ENCODE measurements around the gene ANAPC2.
A peak's percentile ranks its signal among the peaks of the same experiment; 100 is the strongest.

ANAPC2 gene

DNA sequence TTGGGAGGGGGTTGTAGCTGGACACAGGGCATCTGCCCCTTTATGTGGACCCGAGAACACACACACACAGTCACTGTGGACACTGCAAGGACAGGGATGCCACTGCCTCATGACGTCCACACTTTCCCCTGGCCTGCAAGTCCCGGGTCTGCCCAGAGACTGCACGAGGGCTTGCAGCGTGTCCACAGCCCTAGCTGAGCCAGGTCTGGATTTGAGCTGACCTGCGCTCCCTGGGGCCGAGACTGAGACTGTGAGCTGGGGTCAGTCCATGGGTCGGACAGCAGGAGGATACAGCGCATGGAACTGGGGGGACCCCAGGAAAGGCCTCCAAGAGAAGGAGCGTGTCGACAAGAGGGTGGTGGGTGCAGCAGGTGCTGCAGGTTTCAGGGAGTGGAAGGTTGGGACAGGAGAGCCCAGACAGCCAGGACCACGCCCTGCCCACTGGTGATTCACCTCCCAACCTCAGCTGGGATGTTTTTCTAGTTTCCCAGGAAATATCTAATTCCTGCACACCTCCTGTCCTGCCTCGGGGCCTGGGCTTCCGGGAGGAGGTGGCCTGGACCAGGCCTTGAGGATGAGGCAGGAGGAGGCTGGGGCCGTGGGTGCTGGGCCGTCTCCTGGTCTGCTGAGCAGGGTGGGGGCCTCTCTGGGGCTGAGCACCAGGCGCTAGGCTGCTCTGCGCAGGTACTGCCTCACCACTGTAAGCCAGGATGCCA lies 38.1 kb upstream of the ANAPC2 start:
- no peak for DNase-seq

GRCh38 chr9:137225699-137226331 lies 37.5 kb upstream of the ANAPC2 start:
- DNase-seq: no peak

- DNase-seq: peak in 1 of 2 donors; percentile 10
Measured at GRCh38 chr9:137224830-137225694, 36.7 kb upstream of the ANAPC2 start, which contains the start of gene CYSRT1. Gene CYSRT1, plus strand, starts transcription at chr9:137225174. Its CDS starts 448 bp downstream, at chr9:137225622.

GRCh38 chr9:137223078-137223970 lies 35.0 kb upstream of the ANAPC2 start:
- DNase-seq: peak; percentile 99 to 100

DNA sequence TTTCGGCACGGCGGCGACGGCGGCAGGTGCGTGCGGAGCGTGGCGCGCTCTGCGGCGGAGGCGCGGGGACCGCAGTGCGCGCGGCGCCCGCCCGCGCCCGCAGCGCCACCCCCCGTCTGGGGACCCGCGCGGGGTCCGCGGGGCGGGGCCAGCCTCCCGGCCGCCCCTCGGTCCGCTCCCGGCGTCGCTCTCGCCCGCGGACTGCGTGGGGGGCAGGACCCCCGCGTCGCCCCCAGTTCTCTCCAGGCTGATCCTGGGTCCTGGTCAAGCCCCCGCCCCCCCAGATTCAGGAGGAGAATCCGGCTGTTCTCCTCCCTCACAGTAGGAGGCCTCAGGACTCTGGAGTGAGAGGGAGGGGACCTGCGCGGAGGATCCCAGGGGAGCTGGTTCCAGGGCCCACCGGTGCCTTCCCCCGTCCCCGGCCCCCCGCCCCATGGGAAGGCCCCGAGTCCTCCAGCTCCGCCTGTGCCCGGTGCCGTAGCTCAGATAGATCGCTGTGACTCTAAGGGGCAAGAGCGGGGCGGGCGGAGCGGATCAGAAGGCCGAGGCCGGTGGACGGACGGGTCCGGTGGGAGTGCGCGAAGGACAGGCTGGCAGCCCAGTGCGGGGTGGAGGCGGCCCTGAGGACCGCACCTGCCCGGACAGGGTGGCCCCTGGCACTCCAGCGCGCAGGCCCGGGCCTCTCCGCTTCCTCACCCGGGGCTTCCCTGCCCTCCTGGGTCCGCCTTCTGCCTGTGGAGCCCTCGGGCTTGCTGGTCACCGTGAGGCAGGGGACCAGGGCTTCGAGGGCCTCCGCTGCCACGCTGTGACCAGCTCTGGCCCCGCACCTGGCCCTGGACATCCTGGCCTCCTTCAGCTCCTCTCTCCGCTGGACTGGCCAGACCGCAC lies 34.1 kb upstream of the ANAPC2 start, which contains the start of gene RNF208:
TSS of gene RNF208 (minus strand) at position 51 of the 888 bp plus-strand sequence. CDS start 1,028 bp downstream, outside the sequence.
- DNase-seq: peak in 1 of 2 donors; percentile 8

DNA sequence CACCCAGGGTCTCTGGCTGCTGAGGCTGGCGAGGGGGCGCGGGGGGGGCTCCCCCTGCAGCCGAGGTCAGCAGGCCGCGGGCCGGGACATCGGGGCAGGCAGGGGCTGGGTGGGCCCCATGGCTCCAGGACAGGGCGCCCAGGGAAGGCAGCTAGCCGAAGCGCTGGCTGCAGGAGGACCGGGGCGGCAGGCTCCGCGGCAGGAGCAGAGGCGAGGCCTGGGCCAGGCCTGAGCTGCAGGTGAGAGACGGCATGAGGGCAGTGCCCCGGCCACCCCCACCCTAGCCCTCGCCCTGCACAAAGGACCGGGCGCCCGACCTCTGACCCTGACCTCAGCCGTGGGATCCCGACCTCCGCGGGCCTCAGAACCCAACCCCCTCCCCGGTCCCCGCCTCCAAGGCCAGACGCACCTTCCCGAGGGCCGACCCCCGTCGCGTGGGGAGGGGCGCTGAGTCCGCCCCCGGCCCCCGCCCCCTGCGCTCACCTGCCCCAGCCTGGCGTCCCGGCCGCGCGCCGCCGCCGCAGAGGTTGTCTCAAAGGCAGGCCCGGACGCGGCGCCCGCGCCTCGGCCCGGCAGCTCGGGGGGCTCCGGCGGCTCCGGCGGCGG lies 33.2 kb upstream of the ANAPC2 start:
- peak in 1 of 2 donors; percentile 17 for DNase-seq

DNA sequence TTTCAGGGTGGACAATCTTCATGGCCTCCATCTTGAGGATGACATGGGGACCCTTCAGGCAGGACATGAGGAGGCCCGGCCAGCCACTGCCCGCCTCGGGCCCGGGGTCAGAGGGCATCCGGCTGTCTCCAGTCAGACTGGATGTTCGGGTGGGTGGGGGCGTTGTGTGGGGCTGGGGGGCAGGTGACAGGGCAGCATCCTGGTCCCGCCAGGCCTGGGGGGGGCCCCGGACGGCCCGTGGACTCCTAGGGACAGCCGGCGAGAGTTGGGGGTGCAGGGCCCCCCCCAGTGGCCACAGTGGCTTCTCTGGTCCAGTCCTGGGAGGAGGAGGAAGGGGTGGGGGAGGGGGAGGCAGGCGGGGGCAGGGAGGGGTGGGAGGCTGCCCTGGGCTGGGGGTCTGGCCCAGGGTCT lies 32.7 kb upstream of the ANAPC2 start:
- no peak for DNase-seq

- DNase-seq: no peak
Measured at GRCh38 chr9:137220317-137221094, 32.1 kb upstream of the ANAPC2 start.

GRCh38 chr9:137219757-137220316 lies 31.5 kb upstream of the ANAPC2 start:
- DNase-seq: no peak

GRCh38 chr9:137218754-137219271 lies 30.5 kb upstream of the ANAPC2 start:
- DNase-seq: no peak

- DNase-seq: no peak
Measured at GRCh38 chr9:137218212-137218753, 29.9 kb upstream of the ANAPC2 start.

DNA sequence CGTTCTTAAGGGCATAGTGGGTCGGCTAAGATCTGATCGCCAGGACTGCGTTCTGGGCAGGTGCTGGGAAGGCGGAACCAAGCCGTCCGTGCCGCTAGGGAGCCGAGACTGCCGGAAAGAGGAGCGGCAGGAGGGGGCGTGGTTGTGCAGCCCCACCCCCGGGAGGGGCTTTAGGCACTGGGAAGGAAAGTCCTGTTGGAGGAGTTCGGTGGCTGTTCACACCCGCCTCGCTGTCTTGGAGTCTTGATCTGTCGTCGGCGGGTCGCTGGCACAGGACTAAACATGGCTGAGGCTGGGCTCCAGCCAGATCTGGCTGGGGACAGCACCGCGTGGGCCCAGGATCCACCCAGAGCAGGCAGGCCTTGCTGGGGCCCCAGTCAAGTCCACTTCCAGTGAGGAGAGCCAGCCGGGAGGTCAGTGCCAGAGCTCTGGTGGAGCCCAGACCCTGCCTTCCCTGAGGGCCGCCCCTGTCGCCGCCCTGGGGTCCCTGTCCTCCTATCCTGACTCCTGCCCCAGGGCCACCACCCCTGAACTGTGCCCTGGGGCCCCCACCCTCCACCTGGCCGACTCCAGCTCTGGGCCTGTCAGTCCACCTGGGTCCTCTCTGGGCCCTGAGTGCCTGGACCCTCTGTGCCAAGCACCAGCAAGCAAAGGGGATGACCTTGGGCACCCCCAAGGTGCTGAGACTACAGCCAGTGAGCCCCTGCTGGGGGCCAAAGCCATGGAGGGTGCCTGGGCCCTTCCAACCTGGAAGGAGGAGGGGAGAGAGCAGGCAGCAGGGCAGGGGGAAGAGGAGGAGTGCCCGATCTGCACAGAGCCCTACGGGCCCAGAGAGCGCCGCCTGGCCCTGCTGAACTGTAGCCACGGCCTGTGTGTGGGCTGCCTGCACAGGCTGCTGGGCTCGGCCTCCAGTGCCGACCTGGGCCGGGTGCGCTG lies 29.2 kb upstream of the ANAPC2 start:
- DNase-seq: no peak

GRCh38 chr9:137216188-137216965 lies 28.0 kb upstream of the ANAPC2 start:
- no peak for DNase-seq

GRCh38 chr9:137215196-137215986 lies 27.0 kb upstream of the ANAPC2 start:
- no peak for DNase-seq

- DNase-seq: no peak
Measured at GRCh38 chr9:137214620-137215019, 26.3 kb upstream of the ANAPC2 start.
